Ramos (cell line): ENCODE results near the gene KBTBD12.

ENCODE experiments used
- in situ Hi-C: fragments of 300-500 bp; cut with MboI; formaldehyde crosslinking; loops from one replicate; pipeline ENCODE4 v1.14.3; 2022; ENCODE audit warnings: low sequenced_read_pairs; ENCODE audit not compliant: unreplicated experiment

Gene KBTBD12

DNA sequence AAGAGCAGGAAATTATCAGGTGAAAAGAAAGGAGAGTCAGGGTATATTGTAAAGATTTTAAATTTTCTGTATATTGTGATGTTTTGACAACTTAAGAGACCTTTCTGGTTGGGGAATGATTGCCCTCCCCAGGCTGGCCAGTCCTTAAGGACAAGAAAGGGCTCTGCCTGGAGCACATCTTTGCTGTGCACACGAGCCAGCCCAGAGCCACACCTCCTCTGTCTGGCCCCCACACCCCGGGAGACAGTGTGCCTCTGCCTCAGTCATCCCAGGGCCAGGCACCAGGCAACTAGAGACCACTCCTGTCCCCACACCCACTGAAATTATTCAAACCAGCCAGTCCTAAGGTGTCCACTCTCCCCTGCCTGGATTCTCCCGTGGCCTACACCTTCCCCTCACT is 67.1 kb downstream of the KBTBD12 start:
- in situ Hi-C loops = no loop called here

DNA sequence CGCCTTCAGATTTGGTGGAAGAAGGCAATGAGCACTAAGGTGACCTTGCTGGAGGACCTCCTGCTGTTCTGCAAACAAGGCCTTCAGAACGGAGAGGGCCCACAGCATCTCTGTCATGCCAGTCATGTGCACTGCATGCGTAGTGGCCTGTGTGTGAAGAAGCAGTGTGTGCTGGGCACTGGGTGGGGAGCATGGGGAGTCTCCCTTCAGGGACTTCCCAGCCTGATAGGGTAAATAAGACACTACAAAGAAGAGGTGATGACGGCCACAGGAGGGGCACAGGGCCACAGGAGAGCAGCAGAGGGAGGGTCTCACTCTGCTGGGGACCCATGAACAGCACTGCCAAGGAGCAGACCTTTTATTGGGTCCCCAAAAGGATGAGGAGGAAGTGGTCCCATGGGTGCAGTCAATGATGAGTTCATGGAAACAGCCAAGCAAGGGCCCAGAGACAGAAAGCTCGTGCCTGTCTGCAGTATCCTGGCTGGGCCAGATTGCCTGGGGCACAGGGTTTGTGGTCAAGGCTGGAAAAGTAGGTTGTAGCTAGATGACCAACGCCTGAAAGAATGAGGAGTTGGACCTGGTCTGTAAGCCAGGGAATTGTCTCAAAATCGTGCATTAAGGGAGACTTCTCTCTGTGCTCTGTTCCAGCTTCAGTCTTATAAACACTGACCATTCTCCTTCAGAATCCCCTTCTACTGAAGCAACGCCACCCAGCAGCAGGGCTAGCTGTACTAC is 69.4 kb downstream of the KBTBD12 start:
- in situ Hi-C loops = no loop called here

DNA sequence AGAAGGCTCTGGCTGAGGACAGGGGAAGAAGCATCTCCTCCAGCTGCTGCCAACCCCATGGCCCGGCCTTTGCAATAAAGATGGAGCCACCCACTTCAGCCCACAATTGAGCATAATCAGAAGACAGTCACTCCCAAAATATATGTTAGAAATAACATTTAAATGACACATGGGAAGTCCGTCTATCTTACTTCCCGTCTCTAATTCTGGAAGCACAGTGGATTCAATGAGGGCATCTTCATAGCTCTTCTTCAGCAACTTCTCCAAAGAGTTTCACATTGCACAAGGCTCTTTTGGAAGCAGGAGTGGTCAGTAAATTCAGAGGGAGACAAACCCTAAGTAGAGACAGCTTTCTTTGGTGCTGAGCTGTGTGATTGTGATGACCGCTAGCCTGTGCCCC is 70.2 kb downstream of the KBTBD12 start:
- in situ Hi-C loops = no loop called here

DNA sequence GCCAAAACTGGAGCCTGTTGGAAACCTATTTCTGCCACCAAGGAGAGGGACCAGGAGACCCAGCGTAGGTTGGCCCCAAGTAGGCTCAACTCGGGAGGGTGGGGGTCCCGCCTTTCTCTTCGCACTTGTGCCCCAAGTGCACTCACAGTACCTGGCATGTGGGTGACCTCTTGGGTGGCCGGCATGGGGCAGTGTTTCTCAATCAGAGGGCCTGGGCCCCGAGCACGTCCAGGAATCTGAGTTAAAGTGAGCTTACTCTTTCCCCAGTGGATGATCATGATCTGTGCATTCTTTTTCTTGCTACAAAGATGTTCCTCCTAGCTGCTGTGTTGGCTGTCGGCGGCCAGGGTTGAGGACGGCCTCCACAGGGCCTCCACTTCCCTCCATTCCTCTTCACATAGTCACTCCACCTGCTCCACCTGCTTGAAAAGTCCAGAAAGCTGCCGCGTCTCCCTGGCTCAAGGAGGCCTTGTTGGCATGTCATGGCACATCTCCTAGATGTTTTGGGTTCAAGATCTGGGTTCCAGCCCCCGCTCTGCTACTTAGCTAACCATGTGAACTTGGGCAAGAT is 70.7 kb downstream of the KBTBD12 start:
- in situ Hi-C loops = no loop called here

DNA sequence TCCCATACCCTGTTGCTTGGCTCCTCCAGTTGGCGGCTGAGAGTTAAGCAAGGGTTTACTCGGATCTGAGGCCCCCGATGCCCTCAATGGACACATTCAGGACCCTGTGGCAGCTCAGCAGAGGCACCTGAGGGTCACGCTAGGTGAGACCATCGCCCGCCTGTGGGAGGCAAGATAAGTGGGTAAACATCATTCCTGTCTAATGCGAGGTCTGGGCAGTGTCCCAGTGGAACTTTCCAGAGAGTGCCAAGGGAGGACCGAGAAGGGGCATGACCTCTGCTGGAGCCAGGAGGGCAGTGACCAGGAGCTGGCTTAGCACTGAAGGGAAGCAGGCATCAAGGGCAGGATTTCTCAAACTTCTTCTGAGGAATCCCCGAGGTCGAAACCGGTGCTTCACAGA is 71.8 kb downstream of the KBTBD12 start:
- in situ Hi-C loops = no loop called here

DNA sequence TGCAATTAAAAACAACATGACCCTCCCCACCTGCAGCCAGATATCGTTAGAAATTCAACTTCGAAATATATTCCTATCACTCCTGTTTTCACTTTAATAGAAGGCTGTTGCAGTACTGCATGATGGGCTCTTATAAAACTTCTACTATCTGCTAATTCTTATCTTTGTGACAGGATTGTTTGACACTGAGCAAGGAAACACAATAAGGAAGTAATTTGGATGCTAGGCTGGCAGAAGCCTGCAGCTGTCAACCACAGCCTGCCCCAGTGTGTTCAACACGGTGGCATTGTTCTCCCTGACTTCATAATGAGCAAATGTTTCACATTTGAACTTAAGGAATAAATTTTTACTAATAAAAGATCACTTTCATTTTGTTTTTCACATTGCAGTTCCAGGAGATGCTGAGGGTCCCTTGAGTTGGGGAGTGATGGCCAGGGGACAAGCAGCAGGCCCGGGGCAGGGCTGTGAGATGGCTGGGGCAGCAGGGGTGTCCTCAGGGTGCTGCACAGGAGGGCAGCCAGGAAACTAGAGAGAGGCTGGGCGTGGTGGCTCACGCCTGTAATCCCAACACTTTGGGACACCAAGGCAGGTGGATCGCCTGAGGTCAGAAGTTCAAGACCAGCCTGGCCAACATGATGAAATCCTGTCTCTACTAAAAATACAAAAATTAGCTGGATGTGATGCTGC is 72.4 kb downstream of the KBTBD12 start:
- in situ Hi-C loops = no loop called here

DNA sequence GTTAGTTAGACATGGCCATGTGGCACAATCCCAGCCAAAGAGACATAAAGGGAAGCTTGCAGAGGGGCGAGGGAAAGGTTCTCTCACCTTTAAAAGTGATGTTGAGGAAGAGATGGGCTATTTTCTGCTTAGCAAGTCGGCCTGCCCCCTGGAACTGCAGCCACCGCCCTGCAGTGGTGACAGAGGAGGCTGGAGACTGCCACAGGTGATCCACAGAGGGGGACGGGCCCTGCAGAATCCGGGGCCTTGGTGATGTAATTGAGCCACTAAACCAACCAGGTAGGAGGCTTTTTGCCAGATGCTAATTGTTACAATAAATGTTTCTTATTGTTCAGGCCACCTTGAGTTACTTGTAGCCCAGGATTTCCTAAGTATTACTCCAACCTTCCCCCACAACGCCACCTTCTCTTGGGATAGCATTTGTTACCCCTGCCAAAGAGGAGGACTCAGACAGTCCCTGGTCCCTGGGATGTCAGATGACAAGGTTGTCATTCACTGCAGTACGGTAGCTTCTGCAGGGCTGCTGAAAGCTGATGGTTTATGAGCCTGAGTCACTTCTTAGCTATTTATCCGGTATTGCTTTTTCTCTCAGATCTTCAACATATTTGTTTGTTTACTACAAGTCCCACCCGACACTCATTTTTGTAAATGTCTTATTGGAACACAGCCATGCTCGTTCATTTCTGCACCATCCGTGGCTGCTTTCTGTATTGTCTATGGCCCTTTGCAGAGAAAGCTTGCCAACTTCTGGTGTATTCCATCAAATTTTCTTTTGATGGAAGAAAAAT is 73.9 kb downstream of the KBTBD12 start:
- in situ Hi-C loops = no loop called here

DNA sequence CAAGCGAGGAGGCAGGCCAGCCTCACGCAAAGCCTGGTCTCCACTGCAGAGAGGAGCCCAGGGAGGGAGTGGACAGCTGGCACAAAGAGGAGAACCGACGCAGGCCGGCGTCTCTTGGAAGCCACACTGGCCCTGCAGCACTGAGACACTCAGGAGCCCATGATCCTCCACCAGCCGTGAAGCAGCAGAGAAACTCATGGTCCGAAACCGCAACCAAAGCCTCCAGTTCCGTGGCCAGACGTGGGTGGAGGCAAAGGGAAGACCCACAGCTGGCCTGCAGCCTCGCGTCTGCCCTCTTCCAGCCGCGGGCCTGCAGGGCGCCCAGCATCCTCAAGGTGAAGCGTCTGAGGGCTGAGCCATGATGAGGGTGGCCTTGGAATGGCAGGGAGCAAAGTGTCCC is 75.0 kb downstream of the KBTBD12 start:
- in situ Hi-C loops = no loop called here

DNA sequence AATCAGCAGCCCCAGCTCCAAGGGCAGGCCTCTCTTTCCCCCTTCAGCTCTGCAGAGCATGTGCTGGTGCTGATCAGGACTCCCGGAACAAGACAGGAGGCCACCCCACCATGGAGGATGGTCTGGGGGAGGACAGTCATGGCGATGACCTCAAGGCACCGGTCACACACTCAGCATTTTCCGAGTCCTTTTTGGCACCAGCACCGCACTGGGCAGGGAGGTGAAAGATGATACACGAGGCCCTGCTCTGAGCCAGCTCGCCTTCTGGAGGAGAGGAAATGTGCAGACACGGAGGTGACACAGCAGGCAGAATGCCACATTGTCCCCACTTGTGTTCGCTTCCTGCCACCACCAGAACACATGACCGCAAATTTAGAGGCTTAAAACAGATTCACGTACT is 75.4 kb downstream of the KBTBD12 start:
- in situ Hi-C loops = no loop called here

DNA sequence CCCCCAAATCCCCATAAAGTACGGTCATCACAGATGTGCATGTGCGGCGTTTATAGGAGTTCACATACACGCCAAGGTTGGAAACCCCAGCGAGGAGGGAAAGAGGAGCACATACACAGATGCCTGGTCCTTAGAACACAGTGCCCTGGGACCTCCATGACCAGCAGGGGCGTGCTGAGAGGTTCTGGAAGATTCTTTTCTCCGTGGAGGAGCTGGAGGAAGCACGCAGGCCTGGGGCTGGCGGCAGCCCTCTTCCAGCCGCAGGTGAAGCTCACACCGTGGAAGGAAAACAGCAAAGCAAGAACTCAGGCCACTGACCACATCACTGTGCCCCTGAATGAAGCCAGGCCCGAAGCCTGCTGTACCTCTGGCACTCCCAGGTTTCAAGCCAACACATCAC is 76.2 kb downstream of the KBTBD12 start:
- in situ Hi-C loops = no loop called here

DNA sequence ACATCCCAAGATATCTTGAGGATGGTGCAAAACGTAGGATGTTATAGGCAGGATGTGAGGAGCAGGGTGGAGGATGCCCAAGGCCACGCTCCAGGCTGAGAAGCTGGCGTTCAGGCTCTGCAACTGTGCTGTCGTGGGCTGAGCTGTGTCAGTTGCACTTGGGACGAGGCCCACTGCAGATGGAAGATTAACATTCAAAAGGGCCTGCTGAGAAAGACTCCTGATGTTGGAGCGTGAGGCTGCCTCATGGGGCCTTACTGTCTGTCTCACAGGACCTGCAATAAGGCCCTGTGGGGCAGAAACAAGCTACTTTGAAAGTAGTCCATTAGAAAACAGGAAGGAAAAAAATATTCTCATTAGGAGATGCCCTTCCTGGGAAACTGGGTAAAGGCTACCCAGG is 76.6 kb downstream of the KBTBD12 start:
- in situ Hi-C loops = no loop called here

DNA sequence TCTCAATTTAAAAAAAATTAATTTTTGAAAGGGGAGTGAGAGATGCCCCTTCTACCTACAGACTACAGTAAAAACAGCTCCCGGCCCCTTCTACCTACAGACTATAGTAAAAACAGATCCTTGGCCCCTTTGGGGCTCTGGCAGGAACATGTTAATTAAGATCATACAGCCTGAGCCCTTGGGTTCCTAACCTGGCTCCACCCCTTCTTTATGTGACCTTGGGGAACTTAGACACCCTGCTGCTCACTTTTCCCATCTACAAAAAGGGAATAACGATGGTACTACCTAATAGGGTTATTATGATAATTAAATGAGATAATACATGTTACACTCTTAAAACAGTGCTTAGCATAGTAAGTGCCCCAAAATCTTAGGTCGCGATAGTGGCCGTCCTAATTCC is 77.1 kb downstream of the KBTBD12 start:
- in situ Hi-C loops = no loop called here

DNA sequence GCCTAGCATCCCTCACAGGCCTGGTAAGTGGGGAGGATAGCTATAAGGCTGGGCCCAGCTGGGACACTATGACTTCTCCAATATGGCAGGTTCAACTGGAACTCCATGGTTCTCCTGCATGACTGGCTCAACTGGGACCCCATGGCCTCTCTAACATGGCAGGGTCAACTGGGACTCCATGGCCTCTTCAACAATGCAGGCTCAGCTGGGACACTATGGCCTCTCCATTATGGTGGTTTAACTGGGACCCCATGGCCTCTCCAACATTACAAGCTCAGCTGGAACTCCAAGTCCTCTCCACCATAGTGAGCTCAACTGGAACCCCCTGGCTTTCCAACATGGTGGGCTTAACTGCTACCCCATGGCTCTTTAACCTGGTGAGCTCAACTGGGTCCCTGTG is 79.0 kb downstream of the KBTBD12 start:
- in situ Hi-C loops = no loop called here

DNA sequence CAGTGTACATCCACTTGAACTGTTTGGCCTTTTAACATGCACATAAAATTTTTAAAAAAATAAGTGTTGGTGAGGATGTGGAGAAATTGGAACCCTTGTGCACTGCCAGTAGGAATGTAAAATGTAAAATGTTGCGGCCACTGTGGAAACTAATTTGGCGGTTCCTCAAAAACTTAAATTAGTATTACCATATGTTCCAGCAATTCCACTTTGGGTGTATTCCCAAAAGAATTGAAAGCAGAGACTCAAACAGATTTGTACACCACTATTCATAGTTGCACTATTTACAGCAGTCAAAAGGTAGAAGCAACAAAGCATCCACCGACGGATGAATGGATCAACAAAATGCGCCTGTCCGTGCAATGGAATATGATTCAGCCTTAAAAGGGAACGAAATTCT is 82.0 kb downstream of the KBTBD12 start:
- in situ Hi-C loops = no loop called here

DNA sequence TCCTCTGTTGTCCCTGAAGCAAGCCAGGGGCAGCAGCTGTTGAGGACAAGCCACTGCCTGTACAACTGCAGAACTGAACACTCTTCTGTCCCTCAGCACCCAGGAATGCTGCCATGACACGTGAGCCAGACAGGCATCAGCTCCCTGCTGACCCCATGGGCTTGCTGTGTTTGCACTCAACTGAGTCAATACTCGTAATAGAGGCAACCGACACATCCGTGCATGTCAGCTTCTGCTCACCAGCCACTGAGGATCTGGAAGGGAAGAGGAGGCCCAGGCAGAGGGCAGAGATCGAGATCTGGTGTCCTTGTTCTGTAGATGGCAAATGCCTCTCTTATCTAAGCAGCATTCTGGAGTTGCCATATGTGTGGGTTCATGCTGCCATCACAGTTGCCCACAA is 82.9 kb downstream of the KBTBD12 start:
- in situ Hi-C loops = no loop called here

DNA sequence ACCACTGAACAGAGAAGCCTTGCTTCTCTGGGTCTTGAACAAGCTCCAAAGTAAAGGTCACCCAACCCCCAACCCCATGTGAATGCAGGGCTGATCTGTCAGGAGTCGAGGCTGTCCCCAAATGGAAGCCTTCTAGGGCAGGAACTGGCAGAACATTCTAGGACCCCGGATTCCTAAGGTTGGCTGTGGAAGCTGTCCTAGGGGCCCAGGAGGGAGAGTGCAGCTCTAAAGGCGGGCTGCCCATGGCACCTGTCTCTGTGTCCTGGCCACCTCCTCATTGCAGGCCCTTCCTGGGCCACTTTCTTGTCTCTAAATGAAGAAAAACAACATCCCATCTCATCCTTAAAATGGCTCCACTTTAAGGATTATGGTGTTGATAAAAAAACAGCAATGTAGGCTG is 83.6 kb downstream of the KBTBD12 start:
- in situ Hi-C loops = no loop called here

DNA sequence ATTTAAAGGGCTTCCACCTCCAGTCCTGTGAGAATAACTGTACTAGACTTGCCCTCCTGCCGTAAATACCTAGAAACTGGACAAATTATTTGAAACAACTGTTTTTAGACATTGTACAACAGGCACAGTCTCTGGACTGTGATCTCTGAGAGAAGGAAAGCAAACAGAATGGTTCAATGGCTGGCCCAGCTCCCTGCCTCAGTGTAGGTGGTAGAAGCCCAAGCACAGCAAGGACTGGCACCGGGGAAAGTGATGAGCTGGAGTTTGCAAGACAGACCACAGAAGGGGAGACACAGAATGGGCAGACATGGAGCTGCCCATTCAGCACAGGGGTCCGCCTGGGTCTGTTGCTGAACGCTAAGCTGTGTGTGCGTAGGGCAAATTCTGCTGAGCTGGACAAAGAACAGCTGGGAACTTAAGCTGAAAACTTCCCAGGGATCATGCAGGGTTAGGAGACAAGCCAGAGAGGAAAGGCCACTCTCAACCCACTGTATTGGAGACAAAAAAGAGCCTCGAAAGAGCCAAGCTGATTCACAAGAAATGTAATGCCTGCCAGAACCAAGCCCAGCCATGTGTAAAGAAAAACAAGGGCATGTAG is 84.6 kb downstream of the KBTBD12 start:
- in situ Hi-C loops = no loop called here

DNA sequence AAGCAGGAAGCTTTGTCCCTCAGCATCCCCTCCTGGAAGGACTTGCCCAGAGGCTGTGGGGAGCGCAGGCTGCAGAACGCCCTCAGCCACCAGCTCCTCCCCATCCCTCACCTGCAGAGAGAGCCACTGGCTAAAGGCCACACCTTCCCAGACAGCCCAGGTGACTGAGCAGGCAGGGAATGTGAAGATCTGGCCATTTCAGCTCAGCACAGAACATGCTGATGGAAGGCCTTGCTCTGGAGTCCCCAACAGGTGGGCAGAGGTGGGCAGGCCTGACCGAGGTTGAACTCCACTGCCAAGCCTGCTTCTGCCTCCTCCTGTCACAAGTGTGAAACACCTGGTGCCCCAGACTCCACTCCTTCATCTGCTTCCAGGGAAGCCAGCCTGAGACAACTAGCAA is 86.5 kb downstream of the KBTBD12 start:
- in situ Hi-C loops = no loop called here

DNA sequence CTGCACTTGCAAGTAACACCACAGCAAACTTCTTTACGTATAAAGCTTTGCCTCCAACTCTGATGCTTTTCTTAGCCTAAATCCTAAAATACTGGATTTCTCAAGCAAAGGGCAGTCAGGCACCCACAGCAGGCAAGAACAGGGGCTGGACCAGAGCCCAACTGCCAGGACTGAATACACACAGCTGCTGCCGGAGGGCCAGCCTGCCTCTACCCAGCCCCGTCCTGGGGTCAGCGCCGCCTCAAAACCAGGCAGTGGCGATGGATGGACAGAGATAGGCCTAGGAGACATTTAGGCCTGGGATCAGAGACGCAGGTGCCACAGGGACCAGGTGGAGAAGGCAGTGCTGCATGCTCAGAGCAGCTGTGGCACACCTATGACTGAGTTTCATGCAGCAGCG is 89.6 kb downstream of the KBTBD12 start:
- in situ Hi-C loops = no loop called here
